ENCODE data around the gene RNU6-9.

The RNU6-9 gene

DNA sequence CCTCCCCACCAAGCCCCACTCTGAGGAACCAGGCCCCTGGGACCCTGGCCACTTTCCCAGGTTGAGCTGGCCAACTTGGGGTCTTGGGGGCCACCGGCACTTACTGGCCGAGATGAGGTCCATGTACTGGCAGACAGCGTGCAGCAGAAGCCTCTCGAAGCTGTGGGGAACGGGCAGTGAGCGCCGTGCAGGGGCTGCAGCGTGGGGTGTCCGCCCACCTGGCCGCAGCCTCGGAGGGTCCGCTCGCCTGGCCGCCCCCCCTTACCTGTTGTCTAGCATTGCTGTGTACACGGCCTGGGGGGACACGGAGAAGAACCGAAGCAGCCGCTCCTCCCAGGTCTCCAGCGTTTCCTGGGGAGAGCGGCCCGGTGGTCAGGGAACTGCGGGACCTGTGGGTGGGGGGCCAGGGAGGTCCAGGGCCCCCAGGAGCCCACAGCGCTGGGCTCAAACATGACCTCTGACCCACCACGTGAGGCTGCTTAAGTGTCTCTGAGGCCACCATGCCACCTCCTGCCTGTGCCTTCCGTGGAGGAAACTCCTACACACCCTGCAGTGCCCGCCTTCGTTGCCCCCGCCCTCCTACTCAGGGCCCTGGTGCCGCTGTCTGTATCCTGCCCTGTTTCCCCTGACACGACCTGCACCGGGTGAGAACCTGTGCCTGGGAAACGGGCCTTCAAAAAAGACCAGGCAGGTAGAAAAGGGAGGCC lies 6.2 kb downstream of the RNU6-9 start:
- no peak for DNase-seq

DNA sequence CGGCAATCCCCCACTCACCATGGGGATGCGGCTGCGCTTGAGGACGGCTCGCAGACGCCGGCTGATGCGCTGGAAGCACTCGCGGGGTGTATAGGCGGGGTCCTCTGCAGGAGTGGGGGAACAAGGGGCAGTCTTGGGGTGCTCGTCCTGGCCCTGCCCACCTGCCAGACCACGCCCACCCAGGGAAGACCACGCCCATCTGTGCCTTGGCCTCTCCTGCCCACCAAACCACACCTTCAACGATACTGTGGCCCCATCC lies 6.7 kb downstream of the RNU6-9 start:
- no peak for DNase-seq

DNA sequence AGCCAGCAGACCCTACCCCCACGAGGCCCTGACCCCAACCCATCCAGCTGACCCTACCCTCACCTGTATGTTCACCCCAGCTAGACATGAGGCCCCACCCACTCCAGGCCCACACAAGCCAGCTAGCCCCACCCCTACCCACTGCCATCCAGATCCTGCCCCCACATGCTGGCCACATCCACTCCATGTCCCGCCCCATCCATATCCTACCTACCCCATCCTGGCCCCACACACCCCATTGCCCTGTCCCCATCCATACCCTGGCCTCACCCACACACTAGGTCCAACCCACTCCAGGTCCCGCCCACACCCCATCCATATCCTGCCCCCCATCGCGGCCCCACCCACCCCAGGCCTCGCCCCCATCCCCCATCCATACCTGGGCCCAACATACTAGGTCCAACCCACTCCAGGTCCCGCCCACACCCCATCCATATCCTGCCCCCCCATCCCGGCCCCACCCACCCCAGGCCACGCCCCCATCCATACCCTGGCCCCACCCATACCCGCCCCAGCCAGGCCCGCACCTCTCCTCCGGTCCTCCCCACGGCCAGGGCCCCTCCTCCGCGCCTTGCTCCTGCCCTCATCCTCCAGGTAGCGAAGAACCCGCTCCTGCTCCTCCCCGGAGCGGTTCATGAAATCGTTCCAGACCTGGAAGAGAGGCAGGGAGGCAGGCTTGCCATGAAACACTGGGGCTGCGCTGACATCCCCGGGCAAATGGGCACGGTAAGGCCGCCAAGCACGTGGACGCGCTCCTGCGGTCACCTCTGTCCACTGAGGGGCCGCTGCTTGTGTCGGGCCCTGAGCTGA lies 7.2 kb downstream of the RNU6-9 start:
- DNase-seq = no peak

- DNase-seq = no peak
These were observed 8.2 kb downstream of the RNU6-9 start for GRCh38 chr19:901216-902092.

- no peak for DNase-seq
These were observed 8.7 kb downstream of the RNU6-9 start for GRCh38 chr19:902093-902370.

DNA sequence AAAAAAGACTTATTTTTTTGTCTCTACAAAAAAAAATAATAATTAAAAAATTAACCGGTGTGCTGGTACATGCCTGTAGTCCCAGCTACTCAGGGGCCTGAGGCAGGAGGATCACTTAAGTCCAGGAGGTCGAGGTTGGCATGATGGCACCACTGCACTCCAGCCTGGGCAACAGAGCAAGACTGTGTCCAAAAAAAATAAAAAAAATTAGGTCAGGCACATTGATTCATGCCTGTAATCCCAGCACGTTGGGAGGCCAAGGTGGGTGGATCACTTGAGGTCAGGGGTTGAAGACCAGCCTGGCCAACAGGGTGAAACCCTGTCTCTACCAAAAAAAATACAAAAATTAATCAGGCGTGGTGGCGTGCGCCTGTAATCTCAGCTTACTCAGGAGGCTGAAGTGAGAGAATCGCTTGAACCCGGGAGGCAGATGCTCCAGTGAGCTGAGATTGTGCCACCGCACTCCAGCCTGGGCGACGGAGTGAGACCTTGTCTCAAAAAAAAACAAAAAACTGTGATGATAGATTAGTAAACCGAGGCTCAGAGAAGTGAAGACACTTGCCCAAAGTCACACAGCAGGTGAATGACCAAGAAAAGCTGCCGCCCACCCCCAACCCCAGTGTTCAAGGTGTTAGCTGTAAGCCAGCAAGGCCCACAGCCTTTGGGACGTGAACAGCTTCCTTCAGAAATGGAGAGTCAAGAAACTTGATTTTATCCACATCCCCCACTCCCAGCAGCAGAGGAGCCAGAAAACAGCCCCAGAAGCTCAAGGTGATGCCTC lies 9.4 kb downstream of the RNU6-9 start:
- no peak for DNase-seq

- no peak for DNase-seq
These were observed 10.0 kb downstream of the RNU6-9 start for GRCh38 chr19:903266-903797.

DNA sequence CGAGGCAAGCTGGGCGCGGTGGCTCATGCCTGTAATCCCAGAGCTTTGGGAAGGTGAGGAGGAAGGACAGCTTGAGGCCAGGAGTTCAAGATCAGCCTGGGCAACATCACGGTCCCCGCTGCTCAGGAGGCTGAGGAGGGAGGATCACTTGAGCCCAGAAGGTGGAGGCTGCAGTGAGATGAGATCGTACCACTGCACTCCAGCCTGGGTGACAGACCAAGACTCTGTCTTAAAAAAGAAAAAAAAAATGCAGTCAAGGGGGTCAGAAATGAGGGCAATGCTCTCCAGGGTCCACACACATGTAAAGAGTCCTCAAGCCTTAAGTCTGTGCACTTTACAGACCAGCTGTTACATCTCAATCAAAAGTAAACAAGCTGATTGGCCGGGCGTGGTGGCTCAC lies 11.3 kb downstream of the RNU6-9 start:
- no peak for DNase-seq

GRCh38 chr19:906480-906879 lies 13.2 kb downstream of the RNU6-9 start:
- no peak for DNase-seq

DNA sequence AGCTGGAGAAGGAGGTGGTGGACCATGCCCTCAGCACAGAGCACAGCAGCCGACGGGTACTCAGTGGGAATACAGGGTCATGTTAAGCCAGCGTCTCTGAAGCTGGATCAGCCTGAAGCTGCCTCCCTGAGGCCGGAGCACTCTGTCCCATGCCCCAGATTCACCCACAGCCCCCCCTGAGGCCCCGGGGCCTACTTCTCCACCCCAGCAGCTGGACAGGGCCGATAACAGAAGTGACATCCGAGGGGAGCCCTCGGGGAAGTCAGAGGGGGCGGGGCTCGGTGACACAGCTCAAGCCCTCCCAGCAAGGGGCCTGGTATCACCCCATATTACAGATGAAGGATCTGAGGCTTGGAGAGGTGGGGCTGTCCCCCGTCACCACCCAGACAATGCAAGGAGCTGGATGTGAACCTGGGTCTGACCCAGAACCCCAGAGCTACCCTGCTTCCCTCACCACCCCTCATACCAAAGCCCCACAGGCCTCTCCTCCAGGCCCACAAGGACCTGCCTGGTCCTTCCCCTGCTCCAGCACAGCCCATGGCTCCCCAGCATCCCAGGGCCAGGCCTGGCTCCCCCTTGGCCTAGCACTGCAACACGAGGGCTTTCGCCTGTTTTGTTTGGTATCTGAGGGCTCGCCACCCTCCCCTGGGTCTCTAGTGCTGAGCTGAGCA lies 14.0 kb downstream of the RNU6-9 start:
- DNase-seq = peak; percentile 68

- no peak for DNase-seq
These were observed 18.1 kb downstream of the RNU6-9 start for GRCh38 chr19:911197-912033.

- peak; percentile 64 for DNase-seq
These were observed 19.1 kb downstream of the RNU6-9 start for GRCh38 chr19:912181-913079.

DNA sequence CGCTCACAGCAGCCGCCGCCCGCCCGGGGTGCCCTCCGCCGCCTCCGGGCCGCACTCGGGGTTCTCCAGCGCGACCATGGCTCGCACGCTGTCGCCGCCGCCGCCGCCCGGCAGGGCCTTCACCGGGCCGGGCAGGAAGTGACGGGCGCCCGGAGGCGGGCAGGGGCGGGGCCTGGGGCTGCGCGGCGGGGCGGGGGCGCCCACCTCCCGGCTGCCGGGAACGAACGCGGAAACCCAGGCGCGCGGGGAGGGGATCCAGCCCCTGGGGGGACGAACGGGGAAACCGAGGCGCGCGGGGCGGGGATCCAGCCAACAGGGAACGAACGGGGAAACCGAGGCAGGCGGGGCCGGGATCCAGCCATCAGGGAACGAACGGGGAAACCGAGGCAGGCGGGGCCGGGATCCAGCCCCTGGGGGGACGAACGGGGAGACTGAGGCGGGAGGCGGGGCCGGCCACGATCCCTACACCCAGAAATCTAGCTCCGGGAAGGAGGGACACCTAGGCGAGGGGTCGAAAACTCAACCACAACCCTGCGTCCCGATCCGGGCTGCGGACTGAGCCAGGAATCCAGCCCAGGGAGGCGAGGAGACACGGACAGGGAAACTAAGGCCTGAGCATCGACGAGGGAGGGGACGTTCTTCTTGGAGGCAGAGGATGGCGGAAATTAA lies 19.9 kb downstream of the RNU6-9 start, which contains the start of gene R3HDM4:
Gene R3HDM4, minus strand, starts transcription at position 140 of the 669 bp plus-strand sequence. Its CDS starts 62 bp downstream, at position 78.
- peak; percentile 90 for DNase-seq

DNA sequence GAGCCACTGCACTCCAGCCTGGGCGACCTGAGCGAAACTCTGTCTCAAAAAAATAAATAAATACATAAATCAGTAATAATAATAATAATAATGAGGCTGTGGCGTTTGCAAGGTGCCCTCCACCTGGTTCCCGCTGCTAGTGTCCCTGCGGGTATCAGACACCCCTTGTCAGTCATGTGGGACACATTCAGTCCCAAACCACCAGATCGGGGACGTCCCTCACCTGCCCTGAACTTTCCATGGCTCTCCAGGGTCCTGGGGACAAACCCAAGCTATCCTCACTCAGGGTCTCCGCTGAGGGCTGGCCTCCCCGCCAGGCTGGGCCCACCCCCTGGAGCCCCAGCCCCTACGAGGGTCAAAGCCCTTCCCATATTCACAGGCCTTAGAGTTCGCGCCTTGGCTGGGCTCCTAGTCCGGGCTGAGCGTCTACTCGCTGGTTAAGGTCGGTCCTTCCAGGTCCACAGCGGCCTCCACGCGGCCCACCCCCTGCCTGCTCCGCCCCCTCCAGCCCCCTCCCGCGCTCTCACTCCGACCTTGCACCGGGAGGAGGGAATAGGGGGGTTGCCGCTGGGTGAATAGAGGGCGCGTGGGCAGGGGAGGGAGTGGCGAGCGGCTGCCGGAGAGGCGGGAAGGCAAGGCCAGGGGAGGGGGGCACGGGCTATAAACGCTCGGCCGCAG lies 23.5 kb downstream of the RNU6-9 start:
- peak; percentile 52 for DNase-seq

- peak; percentile 49 for DNase-seq
These were observed 24.3 kb downstream of the RNU6-9 start, which contains the start of gene KISS1R for GRCh38 chr19:917323-918151. Gene KISS1R, plus strand, starts transcription at chr19:917333. Its CDS starts 170 bp downstream, at chr19:917503.

- no peak for DNase-seq
These were observed 24.8 kb downstream of the RNU6-9 start for GRCh38 chr19:918152-918437.

- no peak for DNase-seq
These were observed 25.4 kb downstream of the RNU6-9 start for GRCh38 chr19:918481-919198.

Data from femur (tissue), 1 donor.